GM19023 (cell line): ENCODE measurements around the gene DNAJB9.
A peak's percentile ranks its signal among the peaks of the same experiment; 100 is the strongest.

Experiments used
- ATAC-seq: cut with Tn5 transposase; IDR thresholded peaks from one replicate; pipeline ENCODE4 v1.9.1; 2021; ENCODE audit warnings: mild to moderate bottlenecking, moderate library complexity; ENCODE audit not compliant: unreplicated experiment

The DNAJB9 gene

GRCh38 chr7:108604307-108605077 lies 34.8 kb downstream of the DNAJB9 start:
- no peak for ATAC-seq

DNA sequence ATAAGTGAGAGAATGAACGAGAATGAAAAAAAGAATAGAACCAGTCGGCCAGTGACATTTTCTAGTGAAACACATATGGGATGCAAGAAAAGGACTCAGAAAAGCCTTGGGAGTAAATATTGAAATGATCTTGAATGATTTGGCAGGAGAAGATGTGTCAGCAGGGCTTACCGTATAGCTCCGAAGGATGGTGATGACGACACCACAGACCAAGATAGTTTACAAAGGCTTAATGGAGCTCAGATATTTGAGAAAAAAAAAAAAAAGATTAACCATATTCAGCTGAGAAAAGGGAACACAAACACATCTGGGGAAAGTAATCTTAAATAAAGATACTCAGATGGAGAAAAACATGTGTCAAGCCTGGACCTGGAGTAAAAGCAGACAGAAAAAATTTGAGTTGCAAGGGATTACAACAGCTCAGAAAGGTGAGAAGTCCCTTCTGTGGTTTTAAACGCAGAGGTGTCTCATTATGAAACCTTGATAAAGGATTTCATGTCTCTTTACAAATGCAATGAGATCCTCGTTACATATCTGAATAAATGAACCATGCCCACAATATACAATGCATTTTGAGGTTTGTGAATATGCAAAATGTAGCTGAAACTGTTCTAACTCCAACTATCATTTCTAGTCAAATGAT lies 36.0 kb downstream of the DNAJB9 start:
- ATAC-seq, result no peak

GRCh38 chr7:108609643-108610042 lies 40.0 kb downstream of the DNAJB9 start:
- ATAC-seq, result no peak

DNA sequence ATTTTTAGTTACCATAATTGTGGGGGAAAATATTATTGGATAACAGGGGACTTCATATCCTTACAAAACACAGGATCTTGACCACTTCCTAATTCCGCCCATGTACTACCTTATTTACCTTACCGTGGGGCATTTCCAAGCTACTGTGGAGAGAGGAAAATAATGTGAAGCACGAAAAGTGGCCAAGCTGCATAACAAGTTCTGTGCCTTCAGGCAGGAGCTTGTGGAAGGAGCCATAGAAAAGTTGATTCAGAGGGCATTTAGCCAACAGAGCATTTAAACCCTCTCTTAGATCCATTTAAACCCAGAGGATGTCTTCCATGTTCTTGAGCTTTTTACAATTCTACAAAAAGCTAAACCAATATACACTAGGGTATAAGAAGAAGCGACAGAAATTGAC lies 41.6 kb downstream of the DNAJB9 start:
- no peak for ATAC-seq

DNA sequence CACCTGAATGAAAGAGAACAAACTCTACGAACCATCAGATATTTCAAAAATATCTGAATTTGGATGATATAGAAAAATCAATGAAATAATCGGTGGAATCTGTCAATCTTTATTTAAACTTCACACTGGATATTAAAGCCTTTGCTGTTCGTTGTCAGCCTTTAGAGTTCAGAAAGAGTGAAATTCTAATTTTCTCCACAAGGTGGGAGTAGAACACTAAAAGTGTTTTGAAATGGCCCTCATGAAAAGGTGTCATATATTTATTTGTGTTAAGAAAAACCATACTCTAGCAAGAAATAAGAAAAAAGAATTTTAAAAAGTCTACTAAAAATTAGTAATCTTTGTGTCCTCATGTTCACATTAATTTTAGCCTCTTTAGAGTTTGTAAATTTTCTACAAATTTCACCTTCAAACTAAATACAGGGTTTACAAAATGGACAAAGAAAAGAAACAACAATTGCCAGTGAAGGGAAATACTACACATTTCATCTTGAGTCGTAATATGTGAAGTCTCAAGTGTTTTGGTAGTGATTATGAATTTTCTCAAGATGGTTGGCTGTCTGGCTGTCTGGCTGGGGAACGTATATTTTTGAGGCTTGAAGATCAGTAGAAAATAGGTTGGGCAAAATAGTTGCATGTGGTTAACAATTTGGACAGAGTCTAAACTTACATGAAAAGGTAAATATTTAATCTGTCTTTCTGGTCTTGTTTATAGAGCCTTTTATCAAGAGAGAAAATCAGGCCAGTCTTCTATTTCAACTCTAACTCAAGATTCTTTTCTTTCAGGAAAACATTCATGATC lies 43.7 kb downstream of the DNAJB9 start:
- ATAC-seq, result peak; percentile 67

DNA sequence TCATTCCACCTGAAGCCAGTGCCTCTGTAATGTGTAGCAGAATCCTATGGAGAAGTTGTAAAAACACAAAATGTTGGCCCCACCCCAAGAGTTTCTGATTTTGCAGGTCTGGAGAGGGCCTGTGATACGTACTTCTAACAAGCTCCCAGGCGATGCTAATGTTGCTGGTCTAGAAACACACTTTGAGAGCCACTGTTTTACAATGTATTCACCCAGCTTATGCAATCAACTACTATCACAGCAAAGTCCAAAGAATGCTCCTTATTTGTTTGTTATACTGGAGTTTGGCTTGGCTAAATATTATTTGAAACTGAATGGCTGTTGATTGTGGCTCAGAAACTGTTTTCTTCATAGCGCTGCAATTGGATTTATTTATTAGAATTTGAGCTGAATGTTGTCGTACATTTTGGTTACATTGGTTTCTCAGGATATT lies 44.3 kb downstream of the DNAJB9 start:
- no peak for ATAC-seq

DNA sequence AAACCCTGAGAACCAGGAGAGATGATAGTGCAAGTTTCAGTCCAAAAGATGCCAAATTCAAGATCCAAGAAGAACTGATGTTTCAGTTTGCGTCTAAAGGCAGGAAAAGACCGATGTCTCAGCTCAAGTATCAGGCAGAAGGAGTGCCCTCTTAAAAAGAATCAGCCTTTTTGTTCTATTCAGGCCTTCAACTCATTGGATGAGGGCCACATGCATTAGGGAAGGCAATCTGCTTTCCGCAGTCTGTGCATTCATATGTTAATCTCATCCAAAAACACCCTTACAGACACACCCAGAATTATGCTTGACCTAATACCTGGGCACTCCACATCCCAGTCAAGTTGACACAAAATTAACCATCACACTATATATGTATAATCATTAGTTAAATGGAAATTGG lies 45.2 kb downstream of the DNAJB9 start:
- no peak for ATAC-seq

DNA sequence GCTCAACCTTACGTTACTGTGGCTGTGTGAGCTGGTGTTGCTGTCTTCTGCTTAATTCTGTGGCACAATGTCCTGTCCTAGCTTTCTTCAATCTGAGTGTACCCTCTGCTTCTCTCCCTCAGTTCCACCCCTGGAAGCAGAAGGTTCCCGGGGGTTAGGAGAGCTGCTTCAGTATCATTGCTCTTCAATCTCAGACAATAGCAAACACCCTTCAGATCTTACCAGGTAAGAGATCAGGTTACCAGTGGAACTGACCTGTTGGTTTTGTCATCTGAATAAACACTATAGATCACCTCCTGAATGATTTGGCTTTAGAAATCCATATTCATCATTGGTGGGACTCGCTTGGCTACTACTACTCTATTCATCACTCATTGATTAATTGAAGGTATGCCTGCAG lies 48.4 kb downstream of the DNAJB9 start:
- no peak for ATAC-seq

DNA sequence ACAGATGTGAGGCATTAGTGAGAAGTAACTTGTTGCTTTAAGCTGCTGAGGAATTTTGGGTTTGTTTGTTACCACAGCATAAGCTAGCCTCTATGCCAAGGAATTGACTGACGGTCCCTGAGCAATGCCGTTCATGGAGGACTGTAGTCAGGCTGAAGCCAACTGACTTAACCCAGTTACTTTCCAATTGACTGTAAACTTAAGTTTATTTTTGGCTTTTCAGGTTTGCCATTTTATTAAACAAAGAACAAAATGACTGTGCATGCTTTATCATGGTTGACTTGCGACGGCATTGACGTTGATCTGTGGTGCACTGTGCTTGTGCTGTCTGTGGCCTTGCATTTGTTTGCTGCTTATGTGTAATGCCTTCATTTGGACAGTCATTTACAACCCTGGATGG lies 53.5 kb downstream of the DNAJB9 start:
- ATAC-seq, result peak; percentile 87
